Liver (tissue), 9 donors: ENCODE measurements around the gene CCDC110. TPM values are rescaled to one million over a fixed set of nuclear protein-coding genes. Genes with fewer than 3 reads are reported as not detected.
A peak's percentile ranks its signal among the peaks of the same experiment; 100 is the strongest.

Source experiments
- DNase-seq: peaks from one replicate; pipeline ENCODE4 v3.0.0-alpha.2; 2017; ENCODE audit warnings: low spot score
- H3K27ac ChIP-seq, 2 donors: one replicate each; pipeline ENCODE4 v1.7.0; 2013; ENCODE audit warnings: inconsistent platforms in 2 of 2, low read length in 2 of 2, control low read depth in 1 of 2, low read depth in 1 of 2, mild to moderate bottlenecking in 1 of 2
- H3K27me3 ChIP-seq, 4 donors: one replicate each; pipeline versions ENCODE4 v1.6.1 to v1.7.0; 2013; ENCODE audit warnings: low read length in 3 of 4, inconsistent platforms in 1 of 4, mild to moderate bottlenecking in 1 of 4, moderate library complexity in 1 of 4; ENCODE audit not compliant: control insufficient read depth in 4 of 4, insufficient read depth in 4 of 4
- H3K36me3 ChIP-seq, 4 donors: one replicate each; pipeline versions ENCODE4 v1.6.1 to v1.7.0; 2013; ENCODE audit warnings: low read length in 3 of 4, mild to moderate bottlenecking in 3 of 4, low read depth in 1 of 4, moderate library complexity in 1 of 4; ENCODE audit not compliant: control insufficient read depth in 4 of 4, insufficient read depth in 3 of 4
- H3K4me1 ChIP-seq, 4 donors: one replicate each; pipeline versions ENCODE4 v1.6.1 to v1.7.0; 2013; ENCODE audit warnings: low read length in 3 of 4, mild to moderate bottlenecking in 3 of 4, moderate library complexity in 1 of 4; ENCODE audit not compliant: control insufficient read depth in 4 of 4, insufficient read depth in 4 of 4
- H3K4me3 ChIP-seq, 3 donors: one replicate each; pipeline versions ENCODE4 v1.6.1 to v1.7.0; 2013; ENCODE audit warnings: low read length in 3 of 3, control low read depth in 1 of 3, low read depth in 1 of 3, mild to moderate bottlenecking in 1 of 3
- H3K9ac ChIP-seq, 2 donors: one replicate each; pipeline ENCODE4 v1.7.0; 2013; ENCODE audit warnings: low read length in 2 of 2, mild to moderate bottlenecking in 2 of 2, moderate library complexity in 2 of 2, control low read depth in 1 of 2, low read depth in 1 of 2
- H3K9me3 ChIP-seq, 4 donors: one replicate each; pipeline versions ENCODE4 v1.6.1 to v1.7.0; 2013; ENCODE audit warnings: low read length in 3 of 4; ENCODE audit not compliant: control insufficient read depth in 4 of 4
- CTCF ChIP-seq: fragments of 150-350 bp; IDR thresholded peaks from 2 replicates; pipeline ENCODE4 v1.5.1; 2017; ENCODE audit warnings: improper control_type of control experiment, low read depth, low read length; ENCODE audit not compliant: missing input control
- EGR1 ChIP-seq, 2 donors: IDR thresholded peaks; 2 replicates each; pipeline ENCODE4 v1.6.1; 2016 to 2018; ENCODE audit warnings: antibody characterized with exemption in 2 of 2, low read depth in 2 of 2
- FOXA1 ChIP-seq: IDR thresholded peaks from 2 replicates; pipeline ENCODE4 v1.6.1; 2016; ENCODE audit warnings: antibody characterized with exemption
- FOXA2 ChIP-seq: IDR thresholded peaks from 2 replicates; pipeline ENCODE4 v1.6.1; 2016; ENCODE audit warnings: antibody characterized with exemption
- GABPA ChIP-seq, 2 donors: IDR thresholded peaks in 1 of 2; conservative IDR thresholded peaks in 1 of 2; 2 replicates each; pipeline ENCODE4 v1.6.1; 2016; ENCODE audit warnings: antibody characterized with exemption in 2 of 2, mild to moderate bottlenecking in 1 of 2, moderate library complexity in 1 of 2
- HNF4A ChIP-seq, 2 donors: conservative IDR thresholded peaks; 2 replicates each; pipeline ENCODE4 v1.6.1; 2016; ENCODE audit warnings: antibody characterized with exemption in 2 of 2, mild to moderate bottlenecking in 2 of 2
- HNF4G ChIP-seq: IDR thresholded peaks from 2 replicates; pipeline ENCODE4 v1.6.1; 2016; ENCODE audit warnings: antibody characterized with exemption
- JUND ChIP-seq, 2 donors: IDR thresholded peaks; 2 replicates each; pipeline ENCODE4 v1.6.1; 2016; ENCODE audit warnings: antibody characterized with exemption in 2 of 2
- MAX ChIP-seq: IDR thresholded peaks from 2 replicates; pipeline ENCODE4 v1.6.1; 2016; ENCODE audit warnings: antibody characterized with exemption
- NR2F2 ChIP-seq: IDR thresholded peaks from 2 replicates; pipeline ENCODE4 v1.6.1; 2016; ENCODE audit warnings: antibody characterized with exemption
- RAD21 ChIP-seq, 2 donors: IDR thresholded peaks; 2 replicates each; pipeline ENCODE4 v1.6.1; 2016; ENCODE audit warnings: antibody characterized with exemption in 2 of 2, mild to moderate bottlenecking in 2 of 2
- REST ChIP-seq: IDR thresholded peaks from 2 replicates; pipeline ENCODE4 v1.6.1; 2016; ENCODE audit warnings: antibody characterized with exemption, mild to moderate bottlenecking
- RXRA ChIP-seq, 2 donors: IDR thresholded peaks; 2 replicates each; pipeline ENCODE4 v1.6.1; 2017 to 2018; ENCODE audit warnings: antibody characterized with exemption in 2 of 2, mild to moderate bottlenecking in 1 of 2
- SP1 ChIP-seq: IDR thresholded peaks from 2 replicates; pipeline ENCODE4 v1.6.1; 2018; ENCODE audit warnings: antibody characterized with exemption, mild to moderate bottlenecking
- TAF1 ChIP-seq: conservative IDR thresholded peaks from 2 replicates; pipeline ENCODE4 v1.6.1; 2016; ENCODE audit warnings: antibody characterized with exemption, mild to moderate bottlenecking
- YY1 ChIP-seq: IDR thresholded peaks from 2 replicates; pipeline ENCODE4 v1.6.1; 2016; ENCODE audit warnings: antibody characterized with exemption, mild to moderate bottlenecking
- WGBS: extraction: QIAGEN DNeasy Blood & Tissue Kit; methylation state at CpG from one replicate; pipeline ENCODE4 v1.1.7; 2013; 5-methylcytosine and 5-hydroxymethylcytosine counted together
- polyA plus RNA-seq, 2 donors: library from polyadenylated mRNA; stranded (reverse) in 1 of 2; unstranded in 1 of 2; fragments of 200-250 nt in 1 of 2; fragments of >200 nt in 1 of 2; fragmentation: Nextera tagmentation in 1 of 2; extraction: Ambion mirVana in 1 of 2; gene quantifications; one replicate each; pipeline versions ENCODE4 v1.2.1 to v1.2.3, GENCODE V29; 2013 to 2015
- total RNA-seq, 2 donors: library from RNA; depleted of rRNA; stranded (reverse); fragments of >200 nt; gene quantifications; one replicate each; pipeline ENCODE4 v1.2.3, GENCODE V29; 2014
- TF ChIP-seq, protein P1 (sequence below): IDR thresholded peaks from 2 replicates; pipeline ENCODE4 v1.6.1; 2016; ENCODE audit warnings: antibody characterized with exemption
- TF ChIP-seq, protein P2 (sequence below): IDR thresholded peaks from 2 replicates; pipeline ENCODE4 v1.6.1; 2016; ENCODE audit warnings: antibody characterized with exemption
- donor health status: healthy.
- donor health status: healthy.
- donor health status: healthy.
- donor health status: healthy.
- donor health status: healthy.

CCDC110 gene
- total and polyA plus RNA-seq, 4 donors, result 0.45 to 1.5 (median 0.60) TPM; not detected in 1

- H3K27me3 ChIP-seq, result no peaks in the 10 kb centered on the region
- peak; percentile 97 for DNase-seq
- H3K27ac ChIP-seq, result peak overlapping the region; percentile 100
- peak overlapping the region; percentile 97 to 100 for H3K9ac ChIP-seq
- H3K4me3 ChIP-seq, result peak overlapping the region; percentile 67 to 79 (median 75)
- TF ChIP-seq FOXA1, result no peak
- peak in 1 of 2 donors; percentile 3 for TF ChIP-seq RAD21 (IDR thresholded peaks at IDR 0.05)
- peak; percentile 20 for TF ChIP-seq TAF1
- TF ChIP-seq, protein P1, sequence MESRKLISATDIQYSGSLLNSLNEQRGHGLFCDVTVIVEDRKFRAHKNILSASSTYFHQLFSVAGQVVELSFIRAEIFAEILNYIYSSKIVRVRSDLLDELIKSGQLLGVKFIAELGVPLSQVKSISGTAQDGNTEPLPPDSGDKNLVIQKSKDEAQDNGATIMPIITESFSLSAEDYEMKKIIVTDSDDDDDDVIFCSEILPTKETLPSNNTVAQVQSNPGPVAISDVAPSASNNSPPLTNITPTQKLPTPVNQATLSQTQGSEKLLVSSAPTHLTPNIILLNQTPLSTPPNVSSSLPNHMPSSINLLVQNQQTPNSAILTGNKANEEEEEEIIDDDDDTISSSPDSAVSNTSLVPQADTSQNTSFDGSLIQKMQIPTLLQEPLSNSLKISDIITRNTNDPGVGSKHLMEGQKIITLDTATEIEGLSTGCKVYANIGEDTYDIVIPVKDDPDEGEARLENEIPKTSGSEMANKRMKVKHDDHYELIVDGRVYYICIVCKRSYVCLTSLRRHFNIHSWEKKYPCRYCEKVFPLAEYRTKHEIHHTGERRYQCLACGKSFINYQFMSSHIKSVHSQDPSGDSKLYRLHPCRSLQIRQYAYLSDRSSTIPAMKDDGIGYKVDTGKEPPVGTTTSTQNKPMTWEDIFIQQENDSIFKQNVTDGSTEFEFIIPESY, result peak; percentile 2
- TF ChIP-seq YY1, result peak; percentile 99
- no peak for TF ChIP-seq EGR1 (IDR thresholded peaks at IDR 0.05; ENCODE audit: low read depth in 2 of 2)
- TF ChIP-seq FOXA2, result no peak
- TF ChIP-seq REST, result peak; percentile 98
- TF ChIP-seq SP1, result no peak
- no peak for TF ChIP-seq NR2F2
- no peak for TF ChIP-seq CTCF
- TF ChIP-seq RXRA (IDR thresholded peaks at IDR 0.05), result no peak
- no peak for TF ChIP-seq JUND (IDR thresholded peaks at IDR 0.05)
- peak; percentile 62 to 73 for TF ChIP-seq GABPA (IDR thresholded peaks at IDR 0.05 in 1 of 2, conservative IDR thresholded peaks at IDR 0.05 in 1 of 2)
- peak; percentile 53 to 68 for TF ChIP-seq HNF4A (conservative IDR thresholded peaks at IDR 0.05)
- TF ChIP-seq MAX, result peak; percentile 70
- TF ChIP-seq, protein P2, sequence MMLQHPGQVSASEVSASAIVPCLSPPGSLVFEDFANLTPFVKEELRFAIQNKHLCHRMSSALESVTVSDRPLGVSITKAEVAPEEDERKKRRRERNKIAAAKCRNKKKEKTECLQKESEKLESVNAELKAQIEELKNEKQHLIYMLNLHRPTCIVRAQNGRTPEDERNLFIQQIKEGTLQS, result no peak
- no peak for TF ChIP-seq HNF4G
- H3K36me3 ChIP-seq, result peaks cover 0 to 25% (median 10%) of the 10 kb centered on the region in 4 donors
- H3K4me1 ChIP-seq, result peaks cover 0 to 11% (median 7%) of the 10 kb centered on the region in 4 donors
- WGBS, result under 1% methylated on average over 98 of the region's 98 CpGs
- H3K9me3 ChIP-seq, result no peaks in the 10 kb centered on the region
Measured at GRCh38 chr4:185395956-185396723, 75.4 kb downstream of the CCDC110 start.
